ENCODE results near the gene CDKAL1. TPM values are rescaled to one million over a fixed set of nuclear protein-coding genes. Genes with fewer than 3 reads are reported as not detected.

Gene CDKAL1
- total RNA-seq, 4 donors from 2014 or later: 24.7 to 32.8 (median 29.8) TPM

GRCh38 chr6:21135484-21136013 lies 601.3 kb downstream of the CDKAL1 start:
- Histone ChIP-seq H3K27ac (no peak overlapping the region), H3K36me3 (no peaks in the 10 kb centered on the region), H3K27me3 (no peaks in the 10 kb centered on the region), H3K9me3 (no peaks in the 10 kb centered on the region), H3K4me3 (replicated peaks in 1 of 3) (no peak overlapping the region), H3K4me1 (peaks cover 0 to 6% of the 10 kb centered on the region in 2 donors)
- intact Hi-C loops (cut with DNase I): no loop called here
- WGBS, 2 donors: 95 to 98% methylated on average over 7 of the region's 7 CpGs
- DNase-seq: no peak
- TF ChIP-seq, protein P1, sequence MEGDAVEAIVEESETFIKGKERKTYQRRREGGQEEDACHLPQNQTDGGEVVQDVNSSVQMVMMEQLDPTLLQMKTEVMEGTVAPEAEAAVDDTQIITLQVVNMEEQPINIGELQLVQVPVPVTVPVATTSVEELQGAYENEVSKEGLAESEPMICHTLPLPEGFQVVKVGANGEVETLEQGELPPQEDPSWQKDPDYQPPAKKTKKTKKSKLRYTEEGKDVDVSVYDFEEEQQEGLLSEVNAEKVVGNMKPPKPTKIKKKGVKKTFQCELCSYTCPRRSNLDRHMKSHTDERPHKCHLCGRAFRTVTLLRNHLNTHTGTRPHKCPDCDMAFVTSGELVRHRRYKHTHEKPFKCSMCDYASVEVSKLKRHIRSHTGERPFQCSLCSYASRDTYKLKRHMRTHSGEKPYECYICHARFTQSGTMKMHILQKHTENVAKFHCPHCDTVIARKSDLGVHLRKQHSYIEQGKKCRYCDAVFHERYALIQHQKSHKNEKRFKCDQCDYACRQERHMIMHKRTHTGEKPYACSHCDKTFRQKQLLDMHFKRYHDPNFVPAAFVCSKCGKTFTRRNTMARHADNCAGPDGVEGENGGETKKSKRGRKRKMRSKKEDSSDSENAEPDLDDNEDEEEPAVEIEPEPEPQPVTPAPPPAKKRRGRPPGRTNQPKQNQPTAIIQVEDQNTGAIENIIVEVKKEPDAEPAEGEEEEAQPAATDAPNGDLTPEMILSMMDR (IDR thresholded peaks at IDR 0.05): no peak
- no peak for TF ChIP-seq POLR2A (IDR thresholded peaks at IDR 0.05)

- Histone ChIP-seq H3K4me3 (replicated peaks in 1 of 3) (no peak overlapping the region), H3K27ac (no peak overlapping the region), H3K36me3 (no peaks in the 10 kb centered on the region), H3K27me3 (no peaks in the 10 kb centered on the region), H3K4me1 (peaks cover 0 to 6% of the 10 kb centered on the region in 2 donors), H3K9me3 (no peaks in the 10 kb centered on the region)
- intact Hi-C loops (cut with DNase I): no loop called here
- 94 to 100% methylated on average over 2 of the region's 2 CpGs for WGBS, 2 donors
- DNase-seq: no peak
- no peak for TF ChIP-seq POLR2A (IDR thresholded peaks at IDR 0.05)
- TF ChIP-seq, protein P1 (IDR thresholded peaks at IDR 0.05): no peak
Observed at GRCh38 chr6:21137700-21138335, 603.6 kb downstream of the CDKAL1 start.

DNA sequence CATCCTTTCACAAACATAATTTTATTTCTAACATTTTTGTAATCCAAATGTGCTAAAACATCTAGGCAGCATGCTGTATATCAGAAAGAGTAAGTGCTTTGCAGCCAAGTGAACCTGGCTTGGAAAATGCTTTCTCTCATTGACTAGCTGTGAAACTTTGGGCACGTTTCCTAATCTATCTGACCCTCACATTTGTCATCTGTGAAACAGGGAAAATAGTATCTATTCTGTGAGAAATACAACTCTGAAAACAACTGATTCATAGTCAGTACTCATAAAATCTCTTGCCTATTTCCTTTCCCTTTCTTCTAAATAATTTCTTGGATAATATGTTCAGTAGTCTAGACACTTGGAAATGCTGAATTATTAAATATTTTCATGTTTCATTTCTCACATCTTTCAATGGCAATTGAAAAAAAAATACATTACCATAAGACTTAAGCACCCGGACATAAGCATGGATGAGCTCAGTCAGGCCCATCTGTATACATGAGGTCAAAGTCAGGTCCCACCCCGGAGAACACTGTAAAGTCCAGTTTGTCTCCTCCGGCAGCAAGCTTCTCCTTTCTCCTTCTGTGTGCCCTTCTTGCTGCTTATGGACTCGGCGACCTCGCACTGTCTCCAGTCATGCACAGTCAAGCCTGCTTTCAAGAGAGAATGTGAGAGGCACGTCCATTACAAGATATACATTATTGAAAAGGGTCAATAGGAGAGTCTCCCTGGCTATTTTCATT lies 604.2 kb downstream of the CDKAL1 start:
- TF ChIP-seq, protein P1 (IDR thresholded peaks at IDR 0.05): no peak
- TF ChIP-seq POLR2A (IDR thresholded peaks at IDR 0.05): no peak
- DNase-seq: no peak
- 54 to 56% methylated on average over 8 of the region's 8 CpGs for WGBS, 2 donors
- no peaks in the 10 kb centered on the region for H3K9me3 ChIP-seq
- no peaks in the 10 kb centered on the region for H3K27me3 ChIP-seq
- H3K4me3 ChIP-seq (replicated peaks in 1 of 3): no peak overlapping the region
- H3K27ac ChIP-seq: no peak overlapping the region
- intact Hi-C loops (cut with DNase I): no loop called here
- peaks cover 0 to 6% of the 10 kb centered on the region in 2 donors for H3K4me1 ChIP-seq
- H3K36me3 ChIP-seq: no peaks in the 10 kb centered on the region

DNA sequence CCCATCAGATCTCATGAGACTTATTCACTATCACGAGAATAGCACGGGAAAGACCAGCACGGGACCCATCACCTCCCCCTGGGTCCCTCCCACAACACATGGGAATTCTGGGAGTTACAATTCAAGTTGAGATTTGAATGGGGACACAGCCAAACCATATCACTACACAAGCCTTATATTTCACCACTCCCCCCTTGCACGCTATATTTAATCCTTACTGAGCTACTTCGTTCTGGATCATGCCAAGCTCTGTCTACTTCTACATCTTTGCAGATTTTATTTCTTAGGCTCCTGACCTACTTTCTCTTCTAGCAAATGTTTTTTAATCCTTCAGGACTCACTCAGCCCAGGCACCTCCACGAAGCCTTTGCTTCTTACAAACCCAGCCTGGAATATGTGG lies 606.7 kb downstream of the CDKAL1 start:
- peaks cover 0 to 6% of the 10 kb centered on the region in 2 donors for H3K4me1 ChIP-seq
- 95 to 96% methylated on average over 6 of the region's 6 CpGs for WGBS, 2 donors

More for the DNA sequence above, 606.7 kb downstream of the CDKAL1 start:
- Histone ChIP-seq H3K36me3 (no peaks in the 10 kb centered on the region), H3K27ac (no peak overlapping the region), H3K27me3 (no peaks in the 10 kb centered on the region), H3K9me3 (no peaks in the 10 kb centered on the region), H3K4me3 (replicated peaks in 1 of 3) (no peak overlapping the region)
- TF ChIP-seq POLR2A (IDR thresholded peaks at IDR 0.05): no peak
- TF ChIP-seq, protein P1 (IDR thresholded peaks at IDR 0.05): no peak
- intact Hi-C loops (cut with DNase I): no loop called here
- no peak for DNase-seq
